ENCODE data around the gene FGFR4. TPM values are rescaled to one million over a fixed set of nuclear protein-coding genes. Genes with fewer than 3 reads are reported as not detected.

The FGFR4 gene
- total RNA-seq, 3 donors from 2014 or later (not counting 1 experiment from before 2014, with no cell fraction given) = 0.72 to 1.5 (median 1.3) TPM

GRCh38 chr5:177087398-177088005 lies 787 bp downstream of the FGFR4 start:
- intact Hi-C loops (cut with micrococcal nuclease) = no loop called here
- H3K4me1 Mint-ChIP-seq = peaks cover 13 to 15% of the 10 kb centered on the region in 2 donors
- Histone ChIP-seq H3K36me3 (ENCODE audit: control insufficient read depth, insufficient read depth, low read length) (no peaks in the 10 kb centered on the region), H3K27ac (ENCODE audit: low read length) (no peak overlapping the region), H3K27me3 (ENCODE audit: control insufficient read depth, insufficient read depth, low read length) (peaks cover 5% of the 10 kb centered on the region), H3K9me3 (ENCODE audit: control insufficient read depth, insufficient read depth, low read length) (no peaks in the 10 kb centered on the region), H3K4me1 (ENCODE audit: control insufficient read depth, insufficient read depth, low read length) (peaks cover 9% of the 10 kb centered on the region), H3K4me3 (ENCODE audit: low read length) (peak overlapping the region; percentile 17)
- WGBS (ENCODE audit: insufficient coverage) = 30% methylated on average over 21 of the region's 23 CpGs
- no peak overlapping the region for H3K4me3 Mint-ChIP-seq
- no peaks in the 10 kb centered on the region for H3K9me3 Mint-ChIP-seq
- DNase-seq = no peak
- no peak for TF ChIP-seq CTCF (IDR thresholded peaks at IDR 0.05)
- no peak overlapping the region for H3K27ac Mint-ChIP-seq
- H3K27me3 Mint-ChIP-seq (ENCODE audit: low read depth in 2 of 2) = peaks cover 8 to 13% of the 10 kb centered on the region in 2 donors
- no peaks in the 10 kb centered on the region for H3K36me3 Mint-ChIP-seq
- ATAC-seq = no peak

- intact Hi-C loops (cut with micrococcal nuclease) = no loop called here
- DNase-seq = no peak
- H3K27ac ChIP-seq (ENCODE audit: low read length) = no peak overlapping the region
Measured at GRCh38 chr5:177089127-177089526, 2.4 kb downstream of the FGFR4 start.

GRCh38 chr5:177089825-177090641 lies 3.3 kb downstream of the FGFR4 start:
- Mint-ChIP-seq H3K4me3 (no peak overlapping the region), H3K36me3 (no peaks in the 10 kb centered on the region), H3K27me3 (ENCODE audit: low read depth in 2 of 2) (peaks cover 8 to 10% of the 10 kb centered on the region in 2 donors), H3K9me3 (no peaks in the 10 kb centered on the region), H3K4me1 (peaks cover 13 to 15% of the 10 kb centered on the region in 2 donors), H3K27ac (no peak overlapping the region)
- Histone ChIP-seq H3K27ac (ENCODE audit: low read length) (no peak overlapping the region), H3K27me3 (ENCODE audit: control insufficient read depth, insufficient read depth, low read length) (peaks cover 5% of the 10 kb centered on the region), H3K36me3 (ENCODE audit: control insufficient read depth, insufficient read depth, low read length) (no peaks in the 10 kb centered on the region), H3K9me3 (ENCODE audit: control insufficient read depth, insufficient read depth, low read length) (no peaks in the 10 kb centered on the region), H3K4me1 (ENCODE audit: control insufficient read depth, insufficient read depth, low read length) (peaks cover 9% of the 10 kb centered on the region), H3K4me3 (ENCODE audit: low read length) (no peak overlapping the region)
- WGBS (ENCODE audit: insufficient coverage) = 78% methylated on average over 21 of the region's 21 CpGs
- ATAC-seq = no peak
- intact Hi-C loops (cut with micrococcal nuclease) = no loop called here
- DNase-seq = no peak
- no peak for TF ChIP-seq CTCF (IDR thresholded peaks at IDR 0.05)

More at GRCh38 chr5:177089127-177089526, 2.4 kb downstream of the FGFR4 start:
- Mint-ChIP-seq H3K9me3 (no peaks in the 10 kb centered on the region), H3K27me3 (ENCODE audit: low read depth in 2 of 2) (peaks cover 8 to 10% of the 10 kb centered on the region in 2 donors), H3K4me3 (no peak overlapping the region), H3K4me1 (peaks cover 13 to 15% of the 10 kb centered on the region in 2 donors), H3K27ac (no peak overlapping the region), H3K36me3 (no peaks in the 10 kb centered on the region)
- 65% methylated on average over 5 of the region's 5 CpGs for WGBS (ENCODE audit: insufficient coverage)
- Histone ChIP-seq H3K4me1 (ENCODE audit: control insufficient read depth, insufficient read depth, low read length) (peaks cover 9% of the 10 kb centered on the region), H3K27me3 (ENCODE audit: control insufficient read depth, insufficient read depth, low read length) (peaks cover 5% of the 10 kb centered on the region), H3K36me3 (ENCODE audit: control insufficient read depth, insufficient read depth, low read length) (no peaks in the 10 kb centered on the region), H3K9me3 (ENCODE audit: control insufficient read depth, insufficient read depth, low read length) (no peaks in the 10 kb centered on the region), H3K4me3 (ENCODE audit: low read length) (no peak overlapping the region)
- no peak for ATAC-seq
- TF ChIP-seq CTCF (IDR thresholded peaks at IDR 0.05) = no peak

All from natural killer cell (primary cell).